T1000 (cell line): ENCODE measurements around the gene RMI2.
A peak's percentile ranks its signal among the peaks of the same experiment; 100 is the strongest.

Experiments
- DNase-seq: peaks from one replicate; lab custom pipeline; 2025; ENCODE audit warnings: mixed read lengths; lab: John Stamatoyannopoulos, UW

The RMI2 gene

GRCh38 chr16:11328172-11329070 lies 16.8 kb upstream of the RMI2 start:
- DNase-seq: peak; percentile 87

GRCh38 chr16:11329071-11329491 lies 16.2 kb upstream of the RMI2 start:
- no peak for DNase-seq

- DNase-seq: no peak
Observed at GRCh38 chr16:11329891-11330290, 15.4 kb upstream of the RMI2 start.

- no peak for DNase-seq
Observed at GRCh38 chr16:11330526-11331237, 14.6 kb upstream of the RMI2 start.

- no peak for DNase-seq
Observed at GRCh38 chr16:11331967-11332366, 13.3 kb upstream of the RMI2 start.

- DNase-seq: no peak
Observed at GRCh38 chr16:11333010-11333409, 12.2 kb upstream of the RMI2 start.

- no peak for DNase-seq
Observed at GRCh38 chr16:11333702-11334101, 11.6 kb upstream of the RMI2 start.

- no peak for DNase-seq
Observed at GRCh38 chr16:11334831-11335404, 10.3 kb upstream of the RMI2 start.

- no peak for DNase-seq
Observed at GRCh38 chr16:11339075-11339474, 6.2 kb upstream of the RMI2 start.

- DNase-seq: no peak
Observed at GRCh38 chr16:11340710-11341109, 4.5 kb upstream of the RMI2 start.

- no peak for DNase-seq
Observed at GRCh38 chr16:11341371-11341770, 3.9 kb upstream of the RMI2 start.

- no peak for DNase-seq
Observed at GRCh38 chr16:11342021-11342855, 3.0 kb upstream of the RMI2 start.

GRCh38 chr16:11346700-11347319 lies 1.6 kb downstream of the RMI2 start:
- DNase-seq: no peak

- DNase-seq: no peak
Observed at GRCh38 chr16:11347831-11348230, 2.6 kb downstream of the RMI2 start.

GRCh38 chr16:11348737-11349598 lies 3.7 kb downstream of the RMI2 start:
- no peak for DNase-seq

- peak; percentile 21 for DNase-seq
Observed at GRCh38 chr16:11349599-11350276, 4.5 kb downstream of the RMI2 start.

GRCh38 chr16:11350519-11350918 lies 5.3 kb downstream of the RMI2 start:
- DNase-seq: no peak

- DNase-seq: no peak
Observed at GRCh38 chr16:11350921-11351335, 5.7 kb downstream of the RMI2 start.

GRCh38 chr16:11353158-11353557 lies 7.9 kb downstream of the RMI2 start:
- DNase-seq: no peak

- no peak for DNase-seq
Observed at GRCh38 chr16:11354407-11354732, 9.1 kb downstream of the RMI2 start.
